NAMALWA (cell line): ENCODE data around the gene ELF5.

Source experiments
- DNase-seq: peaks from one replicate; pipeline ENCODE4 v3.0.0-alpha.2; 2015; ENCODE audit warnings: low spot score

The ELF5 gene

GRCh38 chr11:34492806-34493414 is 20.7 kb downstream of the ELF5 start:
- peak; percentile 76 for DNase-seq

GRCh38 chr11:34490304-34490703 is 23.3 kb downstream of the ELF5 start:
- no peak for DNase-seq

- DNase-seq, result no peak
Observed at GRCh38 chr11:34488855-34489557, 24.6 kb downstream of the ELF5 start.

- no peak for DNase-seq
Observed at GRCh38 chr11:34487430-34487829, 26.2 kb downstream of the ELF5 start.

- no peak for DNase-seq
Observed at GRCh38 chr11:34483106-34483874, 30.3 kb downstream of the ELF5 start.

- no peak for DNase-seq
Observed at GRCh38 chr11:34481307-34481706, 32.3 kb downstream of the ELF5 start.

- DNase-seq, result no peak
Observed at GRCh38 chr11:34480314-34480713, 33.3 kb downstream of the ELF5 start.

GRCh38 chr11:34478845-34479663 is 34.5 kb downstream of the ELF5 start:
- no peak for DNase-seq

- no peak for DNase-seq
Observed at GRCh38 chr11:34476849-34477248, 36.7 kb downstream of the ELF5 start.

- no peak for DNase-seq
Observed at GRCh38 chr11:34475656-34476055, 37.9 kb downstream of the ELF5 start.

GRCh38 chr11:34473603-34474169 is 39.9 kb downstream of the ELF5 start:
- no peak for DNase-seq

- peak; percentile 73 for DNase-seq
Observed at GRCh38 chr11:34468209-34468841, 45.3 kb downstream of the ELF5 start.

GRCh38 chr11:34466802-34467488 is 46.6 kb downstream of the ELF5 start:
- DNase-seq, result no peak

- no peak for DNase-seq
Observed at GRCh38 chr11:34464591-34465051, 49.0 kb downstream of the ELF5 start.

GRCh38 chr11:34461215-34461614 is 52.4 kb downstream of the ELF5 start:
- DNase-seq, result no peak

GRCh38 chr11:34460278-34460677 is 53.3 kb downstream of the ELF5 start:
- DNase-seq, result no peak

- no peak for DNase-seq
Observed at GRCh38 chr11:34459507-34460162, 54.0 kb downstream of the ELF5 start.

GRCh38 chr11:34458525-34458924 is 55.1 kb downstream of the ELF5 start:
- no peak for DNase-seq

- no peak for DNase-seq
Observed at GRCh38 chr11:34457607-34458006, 56.0 kb downstream of the ELF5 start.
